OCI-LY7 (cell line): Measurements from ENCODE around the gene CYP4V2. TPM values are rescaled to one million over a fixed set of nuclear protein-coding genes. Genes with fewer than 3 reads are reported as not detected.

Experiments used
- total RNA-seq, 2 experiments: library from RNA; depleted of rRNA in 1 of 2; stranded (reverse); fragments of >200 nt in 1 of 2; shearing (Covaris generic) in 1 of 2; gene quantifications; 2 replicates each; pipeline ENCODE4 v1.2.3, GENCODE V29; 2014 to 2022

CYP4V2 gene
- total RNA-seq, 2 experiments from 2014 or later: 6.9 to 12.5 TPM

Other genes with a start within 250 kb of the CYP4V2 start
- gene TLR3, start 122.4 kb upstream of the CYP4V2 start, total RNA-seq (2014; rRNA removed; shearing (Covaris generic)): 0.26 and 0.38 TPM in 2 replicates
- gene TLR3, start 122.4 kb upstream of the CYP4V2 start, total RNA-seq (2022): 0.53 and 0.77 TPM in 2 replicates
- gene FAM149A, start 86.9 kb upstream of the CYP4V2 start, total RNA-seq (2014; rRNA removed; shearing (Covaris generic)): not detected in 2 replicates
- not detected in 2 replicates for gene FAM149A, start 86.9 kb upstream of the CYP4V2 start, total RNA-seq (2022)
- 0.57 TPM in 1 of 2 replicates, not detected in the other for gene KLKB1, start 35.9 kb downstream of the CYP4V2 start, total RNA-seq (2014; rRNA removed; shearing (Covaris generic))
- gene KLKB1, start 35.9 kb downstream of the CYP4V2 start, total RNA-seq (2022): 0.24 TPM in 1 of 2 replicates, not detected in the other
- gene F11, start 74.6 kb downstream of the CYP4V2 start, total RNA-seq (2014; rRNA removed; shearing (Covaris generic)): not detected in 2 replicates
- gene F11, start 74.6 kb downstream of the CYP4V2 start, total RNA-seq (2022): not detected in 2 replicates